Measurements from ENCODE around the gene ETV6.
A peak's percentile ranks its signal among the peaks of the same experiment; 100 is the strongest.

Gene ETV6

DNA sequence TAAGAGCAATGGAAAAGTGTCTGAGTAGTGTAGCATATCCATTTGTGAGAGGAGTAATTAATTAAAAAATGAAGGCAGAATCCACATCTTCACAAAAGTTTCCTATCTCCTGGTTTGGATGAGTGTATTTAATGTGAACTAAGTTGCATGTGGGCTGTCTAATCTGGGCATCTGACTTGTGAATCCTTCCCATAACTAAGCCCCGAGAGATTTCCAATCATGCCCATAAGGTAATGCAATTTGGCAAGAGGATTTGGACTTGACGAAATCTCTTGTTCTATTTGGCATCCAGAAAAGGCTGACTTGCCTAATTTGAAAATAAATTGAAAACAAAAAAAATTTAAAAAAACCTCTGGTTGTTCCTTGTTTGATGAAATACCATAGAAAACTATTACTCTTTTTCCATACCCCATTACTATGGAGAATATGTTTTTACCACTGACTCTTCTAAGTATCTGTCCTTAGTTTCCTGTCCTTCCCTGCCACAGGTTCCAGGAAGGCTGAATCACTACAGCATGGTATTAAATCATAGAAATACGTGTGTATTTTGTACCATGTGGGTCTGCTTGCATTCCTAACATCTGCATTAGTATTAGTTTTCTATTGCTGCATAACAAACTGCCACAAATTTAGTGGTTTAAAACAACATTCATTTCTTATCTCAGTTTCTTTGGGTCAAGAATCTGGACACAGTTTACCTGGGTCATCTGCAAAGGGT lies 48.4 kb downstream of the ETV6 start:
- DNase-seq = no peak

DNA sequence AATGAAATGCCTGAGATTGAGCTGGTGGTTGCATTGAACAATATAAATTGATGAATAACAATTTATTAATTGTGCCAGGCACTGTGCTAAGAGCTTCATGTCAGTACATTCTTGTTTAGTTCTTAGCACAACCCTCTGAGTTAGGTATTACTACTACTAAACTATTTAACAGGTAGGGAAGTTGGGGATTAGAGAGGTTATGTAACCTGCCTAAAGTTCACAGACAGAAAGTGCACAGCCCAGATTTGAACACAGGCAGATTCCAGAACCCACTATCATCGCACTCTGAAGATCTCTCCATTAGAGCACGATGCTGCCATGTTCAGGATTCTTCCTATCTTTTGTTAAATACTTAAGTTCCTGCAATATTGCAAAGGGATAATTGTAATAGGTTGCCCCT lies 49.3 kb downstream of the ETV6 start:
- DNase-seq = no peak

DNA sequence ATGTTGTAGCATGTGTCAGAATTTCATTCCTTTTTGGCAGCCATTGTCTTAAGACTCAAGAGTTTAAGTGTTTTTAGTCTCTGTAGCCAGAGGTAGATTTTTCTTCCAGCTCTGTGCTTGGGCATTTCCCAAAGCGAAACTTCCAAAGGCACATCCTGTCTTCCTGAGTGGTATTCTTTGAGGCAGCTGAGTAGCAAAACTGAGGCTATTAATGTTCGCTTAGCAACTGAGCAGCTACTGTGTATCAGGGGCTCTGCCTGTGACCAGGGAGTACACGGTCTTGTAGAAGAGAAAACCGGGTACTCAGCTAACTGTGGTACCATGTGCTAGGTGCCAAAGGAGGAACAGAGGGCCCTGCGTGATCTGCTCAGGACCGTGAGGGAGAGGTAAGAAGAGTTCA lies 52.0 kb downstream of the ETV6 start:
- no peak for DNase-seq

DNA sequence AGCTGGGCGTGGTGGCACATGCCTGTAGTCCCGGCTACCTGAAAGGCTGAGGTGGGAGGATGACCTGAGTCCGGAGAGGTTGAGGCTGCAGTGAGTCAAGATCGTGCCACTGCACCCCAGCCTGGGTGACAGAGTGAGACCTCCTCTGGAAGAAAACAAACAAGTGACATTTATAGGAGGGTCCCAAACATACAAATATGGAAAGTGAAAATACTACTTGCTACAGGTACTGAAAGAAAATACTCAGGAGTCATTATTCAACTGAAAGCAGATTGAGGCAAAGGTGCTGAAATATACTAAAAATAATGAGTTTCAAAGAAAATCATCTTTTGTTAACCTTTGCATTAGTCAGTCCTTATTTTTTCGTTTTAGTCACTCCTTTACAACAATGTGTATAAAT lies 53.5 kb downstream of the ETV6 start:
- DNase-seq = no peak

DNA sequence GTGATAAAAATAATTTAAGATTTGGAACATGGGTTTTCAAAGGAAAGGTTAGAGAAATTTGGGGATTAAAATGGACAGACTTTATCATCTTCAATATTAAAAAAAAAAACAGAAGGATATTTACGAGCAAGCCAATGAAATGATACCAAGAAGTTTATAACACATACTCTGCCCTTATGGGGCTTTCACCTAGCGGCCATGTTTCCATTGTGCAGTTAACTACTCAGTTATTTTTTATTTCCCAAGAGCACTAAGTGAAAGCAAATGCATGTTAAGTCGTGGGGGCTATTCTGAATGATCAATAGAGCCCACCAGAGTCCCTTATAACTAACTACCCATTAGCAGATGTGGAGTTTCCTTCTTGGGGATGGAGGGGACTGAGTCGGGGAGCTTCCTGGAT lies 53.9 kb downstream of the ETV6 start:
- no peak for DNase-seq

DNA sequence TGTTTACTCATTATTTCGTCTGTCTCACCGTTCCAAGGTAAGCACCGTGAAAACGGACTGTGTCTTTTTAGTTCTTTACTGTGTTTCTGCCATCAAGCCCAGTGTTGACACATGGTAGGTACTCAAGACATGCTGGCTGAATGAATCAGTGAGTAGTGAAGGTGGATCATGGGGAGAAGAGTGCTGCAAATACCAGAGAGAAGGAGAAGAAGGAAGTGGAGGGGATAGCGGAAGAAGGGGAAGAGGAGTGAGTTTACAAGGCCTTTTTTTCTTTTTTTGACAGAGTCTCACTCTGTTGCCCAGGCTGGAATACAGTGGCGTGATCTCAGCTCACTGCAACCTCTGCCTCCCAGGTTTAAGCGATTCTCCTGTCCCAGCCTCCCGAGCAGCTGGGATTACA lies 54.6 kb downstream of the ETV6 start:
- no peak for DNase-seq

DNA sequence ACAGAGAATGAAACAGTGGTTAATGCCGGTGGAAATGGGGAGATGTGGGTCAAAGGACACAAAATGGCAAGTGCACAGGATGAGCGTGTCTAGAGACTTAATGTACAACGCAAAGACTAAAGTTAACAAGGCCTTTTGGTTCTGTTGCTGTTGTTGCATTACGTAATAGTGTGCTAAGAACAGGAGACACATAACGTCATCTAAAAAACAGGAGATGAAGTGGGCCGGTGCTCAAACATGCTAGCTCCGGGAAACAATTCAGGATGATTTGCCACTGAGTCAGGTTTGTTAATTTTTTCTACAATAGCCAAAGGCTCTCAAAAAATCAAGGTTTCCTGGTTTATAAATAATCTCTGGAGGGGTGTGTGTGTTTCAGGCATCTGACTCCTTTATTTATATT lies 55.5 kb downstream of the ETV6 start:
- no peak for DNase-seq

DNA sequence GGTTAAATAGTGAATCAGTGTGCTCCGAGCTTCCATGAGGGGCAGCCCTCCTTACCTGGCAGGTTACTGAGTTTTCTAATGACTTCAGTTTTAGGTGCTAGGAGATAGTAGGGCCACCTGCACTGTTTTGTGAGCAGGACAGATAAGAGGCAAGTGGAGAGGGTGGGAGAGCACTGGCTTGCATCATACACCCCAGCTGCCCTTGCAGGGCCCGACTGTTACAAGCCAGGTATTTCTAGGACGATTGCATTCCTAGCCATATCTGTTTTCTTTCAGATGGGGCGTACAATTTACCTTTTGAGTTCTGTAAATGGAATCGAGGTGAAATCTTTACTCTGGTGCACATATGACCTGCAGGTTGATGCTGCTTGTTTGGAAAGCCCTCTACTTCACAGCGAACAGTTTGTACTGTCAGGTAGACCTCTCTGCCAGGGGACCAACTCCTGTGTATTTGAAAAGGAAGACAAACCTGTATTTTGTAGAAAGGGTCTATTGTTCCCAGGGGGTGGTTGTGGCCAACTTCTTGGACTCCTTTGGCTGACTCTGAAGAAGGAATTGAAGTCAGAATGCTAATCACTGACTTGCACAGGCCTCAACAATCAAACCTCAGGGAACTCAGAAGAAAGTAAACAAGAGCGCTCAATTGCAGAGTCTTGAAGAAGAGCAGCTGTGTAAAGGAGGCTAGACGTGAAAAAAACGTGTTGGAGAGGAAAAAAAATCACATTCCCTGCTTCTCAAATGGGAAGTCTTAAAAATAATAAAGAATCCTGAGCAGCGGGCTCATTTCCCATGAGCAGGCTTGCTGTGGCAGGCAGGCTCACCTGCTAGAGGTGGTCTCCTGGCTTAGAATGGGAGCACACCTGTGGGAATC lies 57.3 kb downstream of the ETV6 start:
- no peak for DNase-seq

DNA sequence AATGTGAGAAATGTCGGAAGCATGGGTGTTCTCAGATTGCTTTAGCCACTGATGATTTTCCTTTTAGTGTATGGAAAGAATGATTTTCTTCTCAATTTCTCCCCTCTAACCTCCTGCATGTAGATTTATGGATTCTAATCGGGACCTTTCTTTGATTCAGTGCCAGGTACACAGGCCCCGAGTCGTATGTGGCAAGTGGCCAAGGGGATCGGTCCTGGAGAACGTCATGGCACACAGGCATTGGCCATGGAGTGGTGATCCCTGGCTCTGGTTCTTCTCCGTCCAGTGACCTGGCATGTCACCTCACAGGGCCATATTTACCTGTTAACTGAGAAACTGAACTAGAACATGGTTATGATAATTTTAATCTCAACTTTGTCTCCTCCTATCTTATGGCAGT lies 58.1 kb downstream of the ETV6 start:
- DNase-seq = no peak

DNA sequence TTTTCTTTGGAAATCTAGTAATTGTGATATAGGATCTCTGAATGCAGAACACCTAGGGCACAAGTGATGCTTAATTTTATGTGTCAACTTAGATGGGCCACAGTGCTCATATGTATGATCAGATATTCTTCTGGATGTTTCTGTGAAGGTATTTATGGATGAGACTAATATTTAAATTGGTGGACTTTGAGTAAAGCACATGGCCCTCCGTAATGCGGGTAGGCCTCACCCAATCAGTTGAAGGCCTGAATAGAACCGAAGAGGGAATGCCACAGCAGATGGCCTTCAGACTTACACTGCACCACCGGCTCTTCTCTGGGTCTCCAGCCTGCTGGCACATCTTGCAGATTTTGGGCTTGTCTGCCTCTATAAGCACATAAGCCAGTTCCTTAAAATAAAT lies 60.0 kb downstream of the ETV6 start:
- DNase-seq = no peak

DNA sequence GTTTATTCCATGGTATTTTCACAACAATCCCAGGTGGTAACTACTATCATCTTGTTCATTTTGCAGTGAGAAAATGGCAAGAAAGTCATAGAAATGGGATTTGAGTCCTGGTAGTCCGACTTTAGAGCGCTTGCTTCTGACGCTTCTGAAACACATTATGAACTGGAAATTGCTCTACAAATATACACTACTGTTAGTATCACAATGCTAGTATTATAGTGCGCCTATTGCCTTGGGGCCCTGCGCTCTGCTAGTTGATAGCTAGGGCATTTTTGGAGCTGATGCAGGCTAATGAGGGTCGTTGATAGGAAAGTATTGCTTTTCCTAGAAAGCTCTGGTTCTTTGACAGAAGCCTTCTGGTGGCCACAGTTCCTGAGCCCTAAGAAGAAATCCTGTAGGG lies 61.0 kb downstream of the ETV6 start:
- DNase-seq = no peak

DNA sequence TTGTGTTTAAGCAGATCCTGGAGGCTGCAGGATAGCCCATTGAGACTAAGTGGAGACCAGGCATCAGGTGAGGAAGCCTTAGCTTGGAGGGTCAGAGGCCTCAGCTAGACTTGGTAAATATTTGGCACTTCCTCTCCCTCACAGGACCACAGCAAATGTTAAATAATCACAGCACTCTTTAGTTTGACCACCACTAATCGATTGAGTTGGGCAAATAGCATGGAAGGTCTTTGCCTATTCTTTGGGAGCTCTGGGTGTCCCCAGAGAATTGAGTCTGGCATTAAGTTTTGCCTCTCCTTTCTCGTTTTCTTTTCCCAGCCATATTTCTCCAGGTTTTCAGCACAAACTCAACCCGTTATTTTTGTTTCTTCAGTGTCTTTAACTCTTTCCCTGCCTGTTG lies 61.4 kb downstream of the ETV6 start:
- DNase-seq = no peak

DNA sequence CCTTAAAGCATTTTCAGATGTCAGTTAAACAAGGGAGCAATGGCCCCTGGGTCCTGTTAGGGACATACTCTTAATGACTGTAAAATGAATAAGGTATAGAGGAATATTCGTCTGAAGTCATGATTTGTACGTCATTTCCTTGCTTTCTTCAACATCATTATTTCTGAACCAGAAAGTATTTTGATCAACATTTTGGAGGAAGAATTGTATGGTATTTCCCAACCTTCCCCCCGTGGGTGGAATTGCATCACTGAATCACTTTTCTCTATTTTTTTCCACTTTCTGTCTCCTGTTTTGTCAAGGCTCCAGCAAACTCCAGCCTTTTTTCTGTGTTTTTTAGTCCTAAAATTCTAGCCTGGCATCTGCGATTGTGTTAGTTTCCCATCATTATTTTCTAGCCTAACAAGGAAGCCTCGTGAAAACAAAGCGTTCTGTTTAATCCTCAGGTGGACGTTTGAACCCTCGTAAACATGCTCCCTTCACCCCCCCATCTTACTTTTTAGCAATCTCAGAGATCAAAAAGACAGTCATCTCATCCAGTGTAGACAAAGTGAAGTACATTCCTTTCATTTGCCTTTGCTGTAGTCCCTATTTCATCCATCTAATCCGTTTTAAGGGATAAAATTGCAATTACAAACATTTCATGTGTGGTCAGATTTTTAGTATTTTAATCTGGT lies 62.3 kb downstream of the ETV6 start:
- no peak for DNase-seq

DNA sequence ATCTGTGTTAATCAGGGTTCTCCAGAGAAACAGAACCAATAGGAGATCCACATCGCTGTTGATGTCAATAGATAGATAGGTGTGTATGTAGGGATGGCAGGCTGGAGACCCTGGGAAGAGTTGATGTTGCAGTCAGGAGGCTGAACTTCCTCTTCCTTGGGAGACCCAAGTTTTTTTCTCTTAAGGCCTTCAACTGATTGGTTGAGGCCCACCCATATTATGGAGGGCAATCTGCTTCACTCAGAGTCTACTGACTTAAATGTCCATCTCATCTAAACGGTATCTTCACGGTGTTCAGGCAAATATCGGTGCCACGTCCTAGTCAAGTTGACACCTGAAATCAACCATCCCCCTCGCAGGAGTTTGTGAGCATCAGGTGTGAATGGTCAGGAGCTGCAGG lies 63.0 kb downstream of the ETV6 start:
- no peak for DNase-seq

DNA sequence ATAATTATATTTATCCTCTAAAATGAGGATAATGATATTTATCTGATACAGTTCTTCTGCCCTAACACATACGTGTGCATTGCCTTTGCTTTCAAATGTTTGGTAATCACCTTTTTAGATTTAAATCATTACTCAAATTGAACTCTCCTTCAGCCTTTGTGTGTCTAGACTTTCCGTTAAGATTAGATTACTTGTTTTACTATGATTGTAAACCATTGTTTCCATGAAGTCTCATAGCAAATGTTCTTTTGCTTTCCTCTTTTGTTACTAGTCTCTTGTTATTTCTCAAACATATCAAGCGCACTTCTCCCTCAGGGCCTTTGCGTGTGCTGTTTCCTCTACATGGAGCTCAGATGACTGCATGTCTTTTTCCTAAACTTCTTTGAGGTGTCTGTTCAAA lies 63.7 kb downstream of the ETV6 start:
- no peak for DNase-seq

DNA sequence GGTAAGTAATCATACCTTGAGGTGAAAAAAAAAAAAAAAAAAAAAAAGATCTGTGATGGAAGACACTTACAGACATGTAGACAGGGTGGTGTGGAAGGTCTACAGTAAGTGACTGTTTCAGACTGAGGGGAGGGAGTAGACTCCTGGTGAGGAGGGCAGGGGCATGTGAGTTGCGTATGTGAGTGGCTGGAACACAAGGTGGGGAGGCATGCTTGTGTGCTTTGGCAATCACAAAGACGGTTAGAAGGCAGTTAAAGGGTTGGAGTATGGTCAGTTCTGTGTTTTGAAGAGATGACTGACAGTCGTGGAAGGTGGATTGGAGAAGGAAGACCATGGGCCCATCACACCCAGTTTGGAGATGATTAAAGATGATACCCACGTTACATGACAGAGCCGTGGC lies 65.2 kb downstream of the ETV6 start:
- no peak for DNase-seq

DNA sequence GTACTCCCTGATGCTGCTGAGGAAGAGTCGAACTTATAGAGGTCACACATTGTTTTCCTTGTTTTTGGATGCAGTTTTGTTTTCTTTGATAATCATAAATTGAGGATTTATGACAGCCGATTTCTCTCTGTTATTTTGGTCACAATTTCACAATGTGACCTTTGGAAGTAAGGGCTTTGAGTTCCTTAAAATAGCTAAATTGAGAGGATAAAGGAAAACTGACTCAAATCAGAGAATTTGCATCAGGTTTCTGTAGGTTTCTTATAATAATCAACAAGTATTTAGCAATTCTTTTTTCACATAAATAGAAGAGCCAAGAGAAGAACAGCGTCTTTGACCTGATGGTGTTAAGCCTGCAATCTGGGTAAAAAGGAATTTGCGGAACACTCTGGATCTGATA lies 66.1 kb downstream of the ETV6 start:
- DNase-seq = no peak

DNA sequence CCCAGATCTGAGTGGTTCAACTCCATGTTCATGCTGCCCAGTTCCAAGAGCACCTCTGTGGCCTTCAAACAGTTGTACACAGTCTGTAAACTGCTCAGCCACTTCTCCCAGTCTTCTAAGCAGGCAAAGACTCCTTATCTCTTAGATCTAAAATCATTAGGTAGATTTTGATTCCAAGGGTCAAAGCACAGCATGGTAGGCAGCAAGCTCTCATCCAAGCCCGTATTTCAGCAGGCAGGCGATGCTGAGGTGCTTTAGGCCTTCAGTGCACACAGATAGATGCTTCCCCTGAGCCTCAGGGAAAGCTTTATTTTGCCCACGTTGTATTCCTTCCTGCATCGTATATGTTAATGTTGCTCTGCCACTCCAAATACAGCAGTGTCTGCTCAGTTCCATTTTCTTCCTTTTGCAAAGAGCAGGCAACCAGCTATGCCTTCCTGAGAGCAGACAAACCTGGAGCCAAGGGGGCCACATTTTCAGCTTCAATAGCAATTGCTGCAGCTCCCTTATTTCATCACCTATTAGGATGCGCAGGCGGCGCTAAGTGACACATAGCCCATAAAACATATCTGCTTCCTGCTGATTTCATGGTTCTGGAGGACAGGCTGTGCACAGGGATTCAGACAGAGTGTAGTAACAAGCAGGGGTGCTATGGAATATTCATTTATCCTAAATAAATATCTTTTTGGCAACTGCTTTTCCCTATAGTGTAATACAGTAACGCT lies 67.5 kb downstream of the ETV6 start:
- no peak for DNase-seq

DNA sequence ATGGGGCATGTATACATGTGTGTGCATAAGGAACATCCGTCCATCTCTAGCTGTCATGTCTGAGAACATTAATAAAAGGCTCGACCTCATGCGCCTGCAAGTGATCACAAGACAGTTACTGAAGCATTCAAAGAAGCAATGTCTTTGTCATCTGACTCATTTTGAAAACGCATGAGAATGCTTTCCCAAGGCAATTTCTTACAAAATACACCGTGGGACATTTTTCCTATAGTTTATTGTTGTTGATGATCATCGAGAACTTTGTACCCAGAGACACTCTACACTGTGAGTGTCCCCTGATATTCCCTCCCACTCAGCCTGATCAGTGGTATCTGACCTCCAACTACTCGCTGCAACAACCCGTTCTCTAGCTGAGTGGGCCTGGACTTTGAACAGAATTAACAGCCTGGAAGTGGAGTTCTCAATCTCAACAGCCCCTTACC lies 68.1 kb downstream of the ETV6 start:
- no peak for DNase-seq

DNA sequence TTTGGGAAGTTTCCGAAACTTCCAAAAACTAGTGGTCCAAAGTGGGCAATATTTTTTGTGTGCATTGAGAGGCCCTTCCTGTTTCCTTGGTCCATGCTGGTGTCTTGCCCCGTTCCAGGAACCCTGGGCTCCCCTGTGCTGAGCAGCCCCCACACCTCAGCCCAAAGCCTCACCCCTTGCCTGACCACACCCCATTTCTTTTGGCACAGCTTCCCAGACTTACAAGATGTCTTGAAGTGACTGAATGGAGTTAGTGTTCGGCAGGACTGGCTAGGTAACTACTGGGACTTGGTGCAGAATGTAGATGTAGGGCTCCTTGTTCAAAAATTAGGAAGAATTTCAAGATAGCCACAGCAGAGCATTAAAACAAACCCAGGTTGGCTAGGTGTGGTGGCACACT lies 68.6 kb downstream of the ETV6 start:
- no peak for DNase-seq

DNA sequence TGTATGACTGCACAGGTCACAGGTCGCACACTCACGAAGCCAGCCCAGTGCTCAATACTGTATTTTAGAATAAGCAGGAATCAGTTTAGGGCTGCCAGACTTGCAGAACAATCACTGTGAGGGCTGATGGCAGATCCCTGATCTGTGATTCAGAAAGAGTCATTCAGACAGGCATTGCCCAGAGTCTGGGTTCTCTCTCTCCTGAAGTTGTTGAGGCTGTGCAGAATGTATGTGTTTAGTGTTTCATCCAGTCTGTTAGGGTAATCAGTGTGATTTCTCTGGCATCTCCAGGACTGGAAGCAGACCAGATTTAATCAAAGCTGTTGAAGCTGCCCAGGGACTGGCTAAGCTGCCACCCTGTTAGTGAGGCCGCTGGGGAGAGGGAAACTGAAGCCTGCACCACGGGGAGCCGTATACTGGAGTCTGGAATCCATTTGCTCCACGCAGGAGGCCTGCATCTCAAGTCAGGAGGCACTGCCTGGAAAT lies 69.3 kb downstream of the ETV6 start:
- no peak for DNase-seq

DNA sequence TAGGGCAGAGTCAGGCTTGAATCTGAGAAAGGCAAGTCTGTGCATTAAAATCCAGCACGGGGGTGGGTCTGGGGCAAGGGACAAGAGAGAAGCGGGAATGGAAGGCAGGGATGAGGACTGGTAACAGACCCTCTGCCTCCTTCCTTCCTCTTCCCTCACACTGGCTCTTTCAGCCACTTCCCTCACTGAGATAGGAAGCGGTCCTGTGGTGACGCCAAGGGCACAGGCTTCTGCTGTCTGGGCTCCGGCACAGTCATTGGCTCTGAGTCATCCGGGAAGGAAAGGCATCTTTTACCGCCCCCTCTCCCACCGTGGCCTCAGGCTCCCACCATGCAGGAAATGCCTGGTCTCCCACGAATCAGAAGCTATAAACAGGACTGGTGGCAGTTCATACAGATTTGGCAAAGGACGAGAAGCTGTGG lies 70.2 kb downstream of the ETV6 start:
- peak; percentile 60 for DNase-seq

DNA sequence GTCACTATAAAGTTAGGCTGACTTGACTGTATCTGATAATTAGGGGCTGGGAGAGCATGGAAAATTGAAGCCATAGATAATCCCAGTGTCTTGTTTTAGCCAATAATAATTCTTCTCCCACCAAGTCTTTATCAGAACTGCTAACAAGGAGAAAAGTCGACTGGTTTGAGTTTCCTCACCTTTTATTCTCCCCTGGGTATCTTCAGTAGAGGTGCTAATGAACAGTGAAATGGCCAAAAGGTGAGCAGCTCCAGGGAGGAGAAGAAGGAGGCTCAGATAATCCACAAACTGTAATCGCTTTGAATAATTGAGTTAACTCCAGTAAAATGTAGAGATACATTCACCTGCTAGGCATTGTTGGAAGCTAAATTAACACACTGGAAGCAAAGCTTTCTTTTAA lies 72.6 kb downstream of the ETV6 start:
- DNase-seq = no peak

All from left hindlimb (tissue), 1 donor.